Stimulated activated CD4-positive, alpha-beta T cell treated with anti-CD3 and anti-CD28 coated beads, Interleukin-15, amount 100 ng/mL, for 24 hours (primary cell): Measurements from ENCODE around the gene ATP2A2.
"Not testable (repeated sequence)": the region's sequence is repeated elsewhere in the genome, so short reads cannot be mapped to it uniquely, and the experiment has no call there.

Experiments
- DNase-seq: peaks from one replicate; pipeline ENCODE4 v3.0.0-alpha.2; 2020

Gene ATP2A2

GRCh38 chr12:110370732-110371231, 89.7 kb downstream of the ATP2A2 start:
- DNase-seq: no peak

GRCh38 chr12:110371408-110372055, 90.5 kb downstream of the ATP2A2 start:
- DNase-seq: no peak

- no peak for DNase-seq
These were observed 91.0 kb downstream of the ATP2A2 start for GRCh38 chr12:110372056-110372425.

- DNase-seq: no peak
These were observed 92.0 kb downstream of the ATP2A2 start for GRCh38 chr12:110373025-110373424.

GRCh38 chr12:110373425-110373824, 92.4 kb downstream of the ATP2A2 start:
- no peak for DNase-seq

- DNase-seq: no peak
These were observed 93.0 kb downstream of the ATP2A2 start for GRCh38 chr12:110373962-110374611.

GRCh38 chr12:110378131-110378790, 97.2 kb downstream of the ATP2A2 start:
- not testable (repeated sequence) for DNase-seq

- DNase-seq: no peak
These were observed 98.2 kb downstream of the ATP2A2 start for GRCh38 chr12:110379197-110379596.

- no peak for DNase-seq
These were observed 98.6 kb downstream of the ATP2A2 start for GRCh38 chr12:110379631-110380030.

- peak; percentile 36 for DNase-seq
These were observed 101.6 kb downstream of the ATP2A2 start for GRCh38 chr12:110382683-110383082.
